ENCODE results near the gene WDPCP. TPM values are rescaled to one million over a fixed set of nuclear protein-coding genes. Genes with fewer than 3 reads are reported as not detected.

The WDPCP gene
- total and polyA plus RNA-seq, 2 of the 13 experiments (the other 11 are each of a cell fraction or from before 2014, with no cell fraction given), result 2.9 to 5.2 TPM

DNA sequence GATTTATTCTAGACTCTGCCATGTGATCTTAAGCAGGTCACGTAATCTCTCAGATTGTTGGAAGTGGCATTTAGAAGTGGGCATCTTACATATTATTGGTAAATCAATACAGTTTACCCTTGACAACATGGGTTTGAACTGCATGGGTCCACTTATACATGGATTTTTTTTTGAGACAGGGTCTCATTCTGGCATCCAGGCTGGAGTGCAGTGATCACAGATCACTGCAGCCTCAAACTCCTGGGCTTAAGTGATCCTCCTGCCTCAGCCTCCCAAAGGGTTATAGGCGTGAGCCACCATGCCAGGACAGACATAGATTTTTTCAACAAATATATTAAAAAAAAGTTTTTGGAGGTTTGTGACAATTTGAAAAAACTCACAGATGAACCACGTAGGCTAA is 393.0 kb downstream of the WDPCP start (continued):
- TF ChIP-seq, protein P1, sequence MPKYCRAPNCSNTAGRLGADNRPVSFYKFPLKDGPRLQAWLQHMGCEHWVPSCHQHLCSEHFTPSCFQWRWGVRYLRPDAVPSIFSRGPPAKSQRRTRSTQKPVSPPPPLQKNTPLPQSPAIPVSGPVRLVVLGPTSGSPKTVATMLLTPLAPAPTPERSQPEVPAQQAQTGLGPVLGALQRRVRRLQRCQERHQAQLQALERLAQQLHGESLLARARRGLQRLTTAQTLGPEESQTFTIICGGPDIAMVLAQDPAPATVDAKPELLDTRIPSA (CRISPR knock-in tag; IDR thresholded peaks at IDR 0.05; ENCODE audit: borderline replicate concordance), result no peak
- TF ChIP-seq TCF7 (IDR thresholded peaks at IDR 0.05; ENCODE audit: low read depth), result no peak
- TF ChIP-seq, protein P2, sequence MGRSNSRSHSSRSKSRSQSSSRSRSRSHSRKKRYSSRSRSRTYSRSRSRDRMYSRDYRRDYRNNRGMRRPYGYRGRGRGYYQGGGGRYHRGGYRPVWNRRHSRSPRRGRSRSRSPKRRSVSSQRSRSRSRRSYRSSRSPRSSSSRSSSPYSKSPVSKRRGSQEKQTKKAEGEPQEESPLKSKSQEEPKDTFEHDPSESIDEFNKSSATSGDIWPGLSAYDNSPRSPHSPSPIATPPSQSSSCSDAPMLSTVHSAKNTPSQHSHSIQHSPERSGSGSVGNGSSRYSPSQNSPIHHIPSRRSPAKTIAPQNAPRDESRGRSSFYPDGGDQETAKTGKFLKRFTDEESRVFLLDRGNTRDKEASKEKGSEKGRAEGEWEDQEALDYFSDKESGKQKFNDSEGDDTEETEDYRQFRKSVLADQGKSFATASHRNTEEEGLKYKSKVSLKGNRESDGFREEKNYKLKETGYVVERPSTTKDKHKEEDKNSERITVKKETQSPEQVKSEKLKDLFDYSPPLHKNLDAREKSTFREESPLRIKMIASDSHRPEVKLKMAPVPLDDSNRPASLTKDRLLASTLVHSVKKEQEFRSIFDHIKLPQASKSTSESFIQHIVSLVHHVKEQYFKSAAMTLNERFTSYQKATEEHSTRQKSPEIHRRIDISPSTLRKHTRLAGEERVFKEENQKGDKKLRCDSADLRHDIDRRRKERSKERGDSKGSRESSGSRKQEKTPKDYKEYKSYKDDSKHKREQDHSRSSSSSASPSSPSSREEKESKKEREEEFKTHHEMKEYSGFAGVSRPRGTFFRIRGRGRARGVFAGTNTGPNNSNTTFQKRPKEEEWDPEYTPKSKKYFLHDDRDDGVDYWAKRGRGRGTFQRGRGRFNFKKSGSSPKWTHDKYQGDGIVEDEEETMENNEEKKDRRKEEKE (IDR thresholded peaks at IDR 0.05), result no peak
- TF ChIP-seq, protein P3, sequence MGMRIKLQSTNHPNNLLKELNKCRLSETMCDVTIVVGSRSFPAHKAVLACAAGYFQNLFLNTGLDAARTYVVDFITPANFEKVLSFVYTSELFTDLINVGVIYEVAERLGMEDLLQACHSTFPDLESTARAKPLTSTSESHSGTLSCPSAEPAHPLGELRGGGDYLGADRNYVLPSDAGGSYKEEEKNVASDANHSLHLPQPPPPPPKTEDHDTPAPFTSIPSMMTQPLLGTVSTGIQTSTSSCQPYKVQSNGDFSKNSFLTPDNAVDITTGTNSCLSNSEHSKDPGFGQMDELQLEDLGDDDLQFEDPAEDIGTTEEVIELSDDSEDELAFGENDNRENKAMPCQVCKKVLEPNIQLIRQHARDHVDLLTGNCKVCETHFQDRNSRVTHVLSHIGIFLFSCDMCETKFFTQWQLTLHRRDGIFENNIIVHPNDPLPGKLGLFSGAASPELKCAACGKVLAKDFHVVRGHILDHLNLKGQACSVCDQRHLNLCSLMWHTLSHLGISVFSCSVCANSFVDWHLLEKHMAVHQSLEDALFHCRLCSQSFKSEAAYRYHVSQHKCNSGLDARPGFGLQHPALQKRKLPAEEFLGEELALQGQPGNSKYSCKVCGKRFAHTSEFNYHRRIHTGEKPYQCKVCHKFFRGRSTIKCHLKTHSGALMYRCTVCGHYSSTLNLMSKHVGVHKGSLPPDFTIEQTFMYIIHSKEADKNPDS (CRISPR knock-in tag; IDR thresholded peaks at IDR 0.05), result no peak
- TF ChIP-seq, protein P4, sequence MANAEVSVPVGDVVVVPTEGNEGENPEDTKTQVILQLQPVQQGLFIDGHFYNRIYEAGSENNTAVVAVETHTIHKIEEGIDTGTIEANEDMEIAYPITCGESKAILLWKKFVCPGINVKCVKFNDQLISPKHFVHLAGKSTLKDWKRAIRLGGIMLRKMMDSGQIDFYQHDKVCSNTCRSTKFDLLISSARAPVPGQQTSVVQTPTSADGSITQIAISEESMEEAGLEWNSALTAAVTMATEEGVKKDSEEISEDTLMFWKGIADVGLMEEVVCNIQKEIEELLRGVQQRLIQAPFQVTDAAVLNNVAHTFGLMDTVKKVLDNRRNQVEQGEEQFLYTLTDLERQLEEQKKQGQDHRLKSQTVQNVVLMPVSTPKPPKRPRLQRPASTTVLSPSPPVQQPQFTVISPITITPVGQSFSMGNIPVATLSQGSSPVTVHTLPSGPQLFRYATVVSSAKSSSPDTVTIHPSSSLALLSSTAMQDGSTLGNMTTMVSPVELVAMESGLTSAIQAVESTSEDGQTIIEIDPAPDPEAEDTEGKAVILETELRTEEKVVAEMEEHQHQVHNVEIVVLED (CRISPR knock-in tag; IDR thresholded peaks at IDR 0.05; ENCODE audit: borderline replicate concordance), result no peak
- TF ChIP-seq ZNF556 (CRISPR knock-in tag; IDR thresholded peaks at IDR 0.05; ENCODE audit: borderline replicate concordance), result no peak
- no peak for TF ChIP-seq NR2F6 (IDR thresholded peaks at IDR 0.05)
- no peak for TF ChIP-seq NR2F6 (CRISPR knock-in tag; IDR thresholded peaks at IDR 0.05)
- TF ChIP-seq, protein P5, sequence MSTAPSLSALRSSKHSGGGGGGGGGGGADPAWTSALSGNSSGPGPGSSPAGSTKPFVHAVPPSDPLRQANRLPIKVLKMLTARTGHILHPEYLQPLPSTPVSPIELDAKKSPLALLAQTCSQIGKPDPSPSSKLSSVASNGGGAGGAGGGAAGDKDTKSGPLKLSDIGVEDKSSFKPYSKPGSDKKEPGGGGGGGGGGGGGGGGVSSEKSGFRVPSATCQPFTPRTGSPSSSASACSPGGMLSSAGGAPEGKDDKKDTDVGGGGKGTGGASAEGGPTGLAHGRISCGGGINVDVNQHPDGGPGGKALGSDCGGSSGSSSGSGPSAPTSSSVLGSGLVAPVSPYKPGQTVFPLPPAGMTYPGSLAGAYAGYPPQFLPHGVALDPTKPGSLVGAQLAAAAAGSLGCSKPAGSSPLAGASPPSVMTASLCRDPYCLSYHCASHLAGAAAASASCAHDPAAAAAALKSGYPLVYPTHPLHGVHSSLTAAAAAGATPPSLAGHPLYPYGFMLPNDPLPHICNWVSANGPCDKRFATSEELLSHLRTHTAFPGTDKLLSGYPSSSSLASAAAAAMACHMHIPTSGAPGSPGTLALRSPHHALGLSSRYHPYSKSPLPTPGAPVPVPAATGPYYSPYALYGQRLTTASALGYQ (CRISPR knock-in tag; IDR thresholded peaks at IDR 0.05), result no peak
- TF ChIP-seq POGZ (CRISPR knock-in tag; IDR thresholded peaks at IDR 0.05), result peak; percentile 31; the same call in 1 of the 2 replicates
- TF ChIP-seq NFE2L1 (CRISPR knock-in tag; IDR thresholded peaks at IDR 0.05; ENCODE audit: borderline replicate concordance), result no peak
- TF ChIP-seq SMARCE1 (IDR thresholded peaks at IDR 0.05; ENCODE audit: borderline replicate concordance), result no peak
- TF ChIP-seq PRMT3 (CRISPR knock-in tag; IDR thresholded peaks at IDR 0.05; ENCODE audit: borderline replicate concordance, low read depth), result no peak
- 0 out of 2 replicates have a peak, but pooled peaks have one; percentile 24 for TF ChIP-seq ERF (CRISPR knock-in tag; IDR thresholded peaks at IDR 0.05)
- TF ChIP-seq ZSCAN30 (CRISPR knock-in tag; IDR thresholded peaks at IDR 0.05), result no peak
- no peak for TF ChIP-seq SNRNP70 (IDR thresholded peaks at IDR 0.05; ENCODE audit: low read depth, low read length)

All from HepG2 (cell line).